HT1080 (cell line): ENCODE data around the gene BCO1. TPM values are rescaled to one million over a fixed set of nuclear protein-coding genes. Genes with fewer than 3 reads are reported as not detected.
A peak's percentile ranks its signal among the peaks of the same experiment; 100 is the strongest.
"Not testable (repeated sequence)": the region's sequence is repeated elsewhere in the genome, so short reads cannot be mapped to it uniquely, and the experiment has no call there.

Experiments
- DNase-seq: peaks from one replicate; pipeline ENCODE4 v3.0.0-alpha.2; 2015; ENCODE audit warnings: low read depth
- polyA plus RNA-seq, 2 experiments: library from polyadenylated mRNA; depleted of rRNA; stranded (reverse); fragments of >200 nt; gene quantifications; 2 replicates each; pipeline ENCODE4 v1.2.3, GENCODE V29; 2015
- total RNA-seq: library from RNA; depleted of rRNA; stranded (reverse); fragments of >200 nt; shearing (Covaris generic); gene quantifications from 2 replicates; pipeline ENCODE4 v1.2.3, GENCODE V29; 2014; rRNA removed

Gene BCO1
- total RNA-seq = not detected in 2 replicates
- not detected in 2 replicates for polyA plus RNA-seq (2015; cell fraction: cytosol; rRNA removed)
- polyA plus RNA-seq (2015; cell fraction: nucleus; rRNA removed) = not detected in 2 replicates

- peak; percentile 76 for DNase-seq
These were observed at the start of gene BCO1 for GRCh38 chr16:81238296-81239011. BCO1 (plus strand) TSS chr16:81238689; CDS start chr16:81238909, 220 bp downstream.

- DNase-seq = no peak
These were observed 49.3 kb upstream of the BCO1 start for GRCh38 chr16:81189100-81189664.

- peak; percentile 70 for DNase-seq
These were observed 47.8 kb upstream of the BCO1 start for GRCh38 chr16:81190667-81191066.

- DNase-seq = no peak
These were observed 42.5 kb upstream of the BCO1 start for GRCh38 chr16:81195885-81196534.

GRCh38 chr16:81198635-81199034 is 39.9 kb upstream of the BCO1 start:
- DNase-seq = no peak

- DNase-seq = peak; percentile 13
These were observed 37.2 kb upstream of the BCO1 start for GRCh38 chr16:81201267-81201666.

- DNase-seq = peak; percentile 44
These were observed 33.5 kb upstream of the BCO1 start for GRCh38 chr16:81204798-81205680.

- DNase-seq = no peak
These were observed 31.4 kb upstream of the BCO1 start for GRCh38 chr16:81207076-81207475.

GRCh38 chr16:81210807-81211206 is 27.7 kb upstream of the BCO1 start:
- DNase-seq = no peak

- no peak for DNase-seq
These were observed 25.5 kb upstream of the BCO1 start for GRCh38 chr16:81212830-81213465.

GRCh38 chr16:81214745-81215166 is 23.7 kb upstream of the BCO1 start:
- DNase-seq = peak; percentile 36

GRCh38 chr16:81216114-81216513 is 22.4 kb upstream of the BCO1 start:
- DNase-seq = no peak

- no peak for DNase-seq
These were observed 21.8 kb upstream of the BCO1 start for GRCh38 chr16:81216706-81217105.

- DNase-seq = no peak
These were observed 19.3 kb upstream of the BCO1 start for GRCh38 chr16:81219151-81219550.

- DNase-seq = no peak
These were observed 18.1 kb upstream of the BCO1 start for GRCh38 chr16:81220349-81220748.

- DNase-seq = no peak
These were observed 16.8 kb upstream of the BCO1 start for GRCh38 chr16:81221731-81222130.

GRCh38 chr16:81224824-81225223 is 13.7 kb upstream of the BCO1 start:
- DNase-seq = no peak

- not testable (repeated sequence) for DNase-seq
These were observed 12.8 kb upstream of the BCO1 start for GRCh38 chr16:81225697-81226096.

GRCh38 chr16:81227785-81228184 is 10.7 kb upstream of the BCO1 start:
- DNase-seq = no peak

GRCh38 chr16:81229811-81230210 is 8.7 kb upstream of the BCO1 start:
- DNase-seq = no peak

- no peak for DNase-seq
These were observed 7.5 kb upstream of the BCO1 start for GRCh38 chr16:81231014-81231413.
